ENCODE measurements around the gene DCLK1. TPM values are rescaled to one million over a fixed set of nuclear protein-coding genes. Genes with fewer than 3 reads are reported as not detected.

Gene DCLK1
- total and polyA plus RNA-seq, 2 donors (not counting 1 experiment from before 2014, with no cell fraction given), result 0.56 to 6.3 TPM

DNA sequence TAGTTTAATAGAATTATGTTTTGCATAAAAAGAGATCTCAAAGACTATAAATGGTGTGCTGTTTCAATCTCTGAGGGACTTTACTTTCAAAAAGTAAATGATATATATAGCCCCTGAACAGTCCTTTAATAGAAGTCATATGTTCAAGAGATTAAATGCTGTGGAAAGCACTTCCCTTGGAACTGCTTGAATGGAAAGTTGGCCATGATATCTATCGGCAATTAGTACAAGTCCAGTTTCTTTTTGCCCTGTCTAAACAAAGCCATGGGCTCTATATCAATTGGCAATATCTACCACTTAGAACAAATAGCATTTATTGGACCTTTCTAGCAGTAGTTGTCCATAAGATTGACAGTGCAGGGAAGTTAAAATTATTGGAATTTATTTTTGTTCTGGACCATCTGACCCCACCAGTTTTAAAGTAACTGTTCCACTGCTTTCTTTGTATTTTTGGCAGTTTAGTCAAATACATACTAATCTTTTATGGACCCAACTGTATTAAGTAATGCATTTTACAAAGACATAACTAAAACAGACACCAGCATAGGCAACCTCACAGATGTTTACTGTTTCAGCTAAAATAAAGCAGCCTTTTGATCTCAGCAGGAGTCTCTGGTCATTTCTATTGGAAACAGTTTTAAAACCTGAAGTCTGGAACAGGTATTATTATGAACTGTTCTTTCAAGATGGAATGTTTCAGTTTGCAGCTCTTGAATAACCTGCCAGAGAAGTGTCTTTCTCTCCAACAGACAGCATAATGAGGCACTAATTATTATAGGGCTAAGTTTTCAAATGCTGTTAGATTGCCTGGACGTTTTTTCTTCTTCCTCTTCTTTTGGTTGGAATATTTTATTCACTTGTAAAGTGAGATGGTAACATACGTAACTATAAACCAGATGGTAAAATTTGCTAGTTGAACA lies 282.6 kb downstream of the DCLK1 start:
- Histone ChIP-seq H3K9me3 (ENCODE audit: control insufficient read depth, insufficient read depth, low read depth, low read length) (no peaks in the 10 kb centered on the region), H3K27ac (ENCODE audit: insufficient read depth, low read length) (no peak overlapping the region)

DNA sequence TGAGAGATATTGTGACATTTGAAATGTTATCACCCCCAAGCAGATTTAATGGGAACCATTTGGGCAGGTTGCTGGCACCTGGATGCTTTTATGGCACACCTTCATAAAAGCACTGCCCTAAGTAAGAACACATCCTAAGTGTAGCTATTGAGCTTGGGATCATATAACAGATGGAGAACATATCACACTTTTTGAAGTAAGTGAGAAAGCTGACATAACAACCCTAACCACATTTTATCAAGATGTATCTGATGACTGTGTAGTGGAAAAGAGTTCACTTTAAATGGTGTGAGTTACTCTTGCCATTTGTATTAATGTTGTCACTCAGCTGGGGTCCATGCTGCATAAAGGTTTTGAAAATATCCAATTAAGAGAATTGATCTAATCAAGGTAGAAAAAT lies 287.9 kb downstream of the DCLK1 start:
- Histone ChIP-seq H2AFZ (ENCODE audit: low read length) (no peak overlapping the region), H3K27ac (ENCODE audit: insufficient read depth, low read length) (no peak overlapping the region), H3K4me1 (ENCODE audit: control insufficient read depth, extremely low read depth, insufficient read depth, low read length) (no peaks in the 10 kb centered on the region), H3K79me2 (ENCODE audit: control insufficient read depth, insufficient read depth, low read length) (no peaks in the 10 kb centered on the region), H3K4me2 (ENCODE audit: extremely low read depth, insufficient read depth, low read length) (no peak overlapping the region), H3K9me3 (ENCODE audit: control insufficient read depth, insufficient read depth, low read depth, low read length) (no peaks in the 10 kb centered on the region), H3K9ac (ENCODE audit: insufficient read depth, low read length) (no peak overlapping the region), H3K27me3 (ENCODE audit: control insufficient read depth, insufficient read depth, low read length) (no peaks in the 10 kb centered on the region), H3K4me3 (replicated peaks in 1 of 4; ENCODE audit: control extremely low read depth in 1 of 4, insufficient read depth in 1 of 4, low read depth in 3 of 4, low read length in 4 of 4) (no peak overlapping the region), H3K36me3 (ENCODE audit: control insufficient read depth, insufficient read depth, low read length) (no peaks in the 10 kb centered on the region), H4K20me1 (ENCODE audit: control insufficient read depth, extremely low read depth, insufficient read depth, low read length) (no peaks in the 10 kb centered on the region)
- no peak for TF ChIP-seq EZH2 (IDR thresholded peaks at IDR 0.05; ENCODE audit: low read length, missing control alignments)
- TF ChIP-seq, protein P1, sequence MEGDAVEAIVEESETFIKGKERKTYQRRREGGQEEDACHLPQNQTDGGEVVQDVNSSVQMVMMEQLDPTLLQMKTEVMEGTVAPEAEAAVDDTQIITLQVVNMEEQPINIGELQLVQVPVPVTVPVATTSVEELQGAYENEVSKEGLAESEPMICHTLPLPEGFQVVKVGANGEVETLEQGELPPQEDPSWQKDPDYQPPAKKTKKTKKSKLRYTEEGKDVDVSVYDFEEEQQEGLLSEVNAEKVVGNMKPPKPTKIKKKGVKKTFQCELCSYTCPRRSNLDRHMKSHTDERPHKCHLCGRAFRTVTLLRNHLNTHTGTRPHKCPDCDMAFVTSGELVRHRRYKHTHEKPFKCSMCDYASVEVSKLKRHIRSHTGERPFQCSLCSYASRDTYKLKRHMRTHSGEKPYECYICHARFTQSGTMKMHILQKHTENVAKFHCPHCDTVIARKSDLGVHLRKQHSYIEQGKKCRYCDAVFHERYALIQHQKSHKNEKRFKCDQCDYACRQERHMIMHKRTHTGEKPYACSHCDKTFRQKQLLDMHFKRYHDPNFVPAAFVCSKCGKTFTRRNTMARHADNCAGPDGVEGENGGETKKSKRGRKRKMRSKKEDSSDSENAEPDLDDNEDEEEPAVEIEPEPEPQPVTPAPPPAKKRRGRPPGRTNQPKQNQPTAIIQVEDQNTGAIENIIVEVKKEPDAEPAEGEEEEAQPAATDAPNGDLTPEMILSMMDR (conservative IDR thresholded peaks at IDR 0.05 in 1 of 2, IDR thresholded peaks at IDR 0.05 in 1 of 2; ENCODE audit: low read depth in 1 of 2, low read length in 2 of 2), result no peak
- DNase-seq (ENCODE audit: low read depth in 2 of 2), result no peak

More for the DNA sequence above, 282.6 kb downstream of the DCLK1 start:
- Histone ChIP-seq H4K20me1 (ENCODE audit: control insufficient read depth, extremely low read depth, insufficient read depth, low read length) (no peaks in the 10 kb centered on the region), H3K4me3 (replicated peaks in 1 of 4; ENCODE audit: control extremely low read depth in 1 of 4, insufficient read depth in 1 of 4, low read depth in 3 of 4, low read length in 4 of 4) (no peak overlapping the region), H3K4me1 (ENCODE audit: control insufficient read depth, extremely low read depth, insufficient read depth, low read length) (no peaks in the 10 kb centered on the region), H3K36me3 (ENCODE audit: control insufficient read depth, insufficient read depth, low read length) (no peaks in the 10 kb centered on the region), H3K9ac (ENCODE audit: insufficient read depth, low read length) (no peak overlapping the region), H2AFZ (ENCODE audit: low read length) (no peak overlapping the region), H3K27me3 (ENCODE audit: control insufficient read depth, insufficient read depth, low read length) (no peaks in the 10 kb centered on the region), H3K79me2 (ENCODE audit: control insufficient read depth, insufficient read depth, low read length) (no peaks in the 10 kb centered on the region), H3K4me2 (ENCODE audit: extremely low read depth, insufficient read depth, low read length) (no peak overlapping the region)
- no peak for DNase-seq (ENCODE audit: low read depth in 2 of 2)
- TF ChIP-seq EZH2 (IDR thresholded peaks at IDR 0.05; ENCODE audit: low read length, missing control alignments), result no peak
- TF ChIP-seq, protein P1 (conservative IDR thresholded peaks at IDR 0.05 in 1 of 2, IDR thresholded peaks at IDR 0.05 in 1 of 2; ENCODE audit: low read depth in 1 of 2, low read length in 2 of 2), result no peak

DNA sequence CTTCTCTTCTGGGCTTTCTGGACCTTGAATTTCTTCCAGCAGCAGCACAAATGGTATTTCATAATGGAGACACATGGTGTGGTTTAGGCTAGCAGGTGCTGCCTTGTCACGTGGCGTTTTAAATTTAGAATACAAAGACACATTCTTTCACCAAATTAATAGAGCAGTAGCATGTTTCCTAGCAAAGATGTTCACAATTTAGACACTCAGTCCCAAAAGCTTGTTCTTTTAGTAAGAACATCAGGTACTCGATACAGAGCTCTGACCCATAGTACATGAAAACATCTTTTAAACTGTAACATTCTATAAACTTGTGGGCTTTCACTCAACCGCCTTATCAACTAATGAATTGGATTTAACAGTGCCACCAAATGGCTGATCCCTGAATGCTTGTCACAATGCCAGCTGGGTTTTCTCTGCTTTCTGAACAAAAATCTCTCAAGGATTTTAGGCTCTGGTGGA lies 290.1 kb downstream of the DCLK1 start:
- Histone ChIP-seq H3K27ac (ENCODE audit: insufficient read depth, low read length) (no peak overlapping the region), H3K9ac (ENCODE audit: insufficient read depth, low read length) (no peak overlapping the region)

More for the DNA sequence above, 290.1 kb downstream of the DCLK1 start:
- peak in 1 of 2 donors; percentile 45 for DNase-seq (ENCODE audit: low read depth in 2 of 2)
- Histone ChIP-seq H3K79me2 (ENCODE audit: control insufficient read depth, insufficient read depth, low read length) (no peaks in the 10 kb centered on the region), H4K20me1 (ENCODE audit: control insufficient read depth, extremely low read depth, insufficient read depth, low read length) (no peaks in the 10 kb centered on the region), H2AFZ (ENCODE audit: low read length) (no peak overlapping the region), H3K4me2 (ENCODE audit: extremely low read depth, insufficient read depth, low read length) (no peak overlapping the region), H3K9me3 (ENCODE audit: control insufficient read depth, insufficient read depth, low read depth, low read length) (no peaks in the 10 kb centered on the region), H3K36me3 (ENCODE audit: control insufficient read depth, insufficient read depth, low read length) (no peaks in the 10 kb centered on the region), H3K4me3 (replicated peaks in 1 of 4; ENCODE audit: control extremely low read depth in 1 of 4, insufficient read depth in 1 of 4, low read depth in 3 of 4, low read length in 4 of 4) (no peak overlapping the region), H3K27me3 (ENCODE audit: control insufficient read depth, insufficient read depth, low read length) (no peaks in the 10 kb centered on the region), H3K4me1 (ENCODE audit: control insufficient read depth, extremely low read depth, insufficient read depth, low read length) (no peaks in the 10 kb centered on the region)
- TF ChIP-seq, protein P1 (conservative IDR thresholded peaks at IDR 0.05 in 1 of 2, IDR thresholded peaks at IDR 0.05 in 1 of 2; ENCODE audit: low read depth in 1 of 2, low read length in 2 of 2), result no peak
- TF ChIP-seq EZH2 (IDR thresholded peaks at IDR 0.05; ENCODE audit: low read length, missing control alignments), result no peak
